GM23338 (cell line): Measurements from ENCODE around the gene GCN1. TPM values are rescaled to one million over a fixed set of nuclear protein-coding genes. Genes with fewer than 3 reads are reported as not detected.

Source experiments
- ATAC-seq: fragments of 200-7000 bp; cut with Tn5 transposase; 3 replicates; pipeline ENCODE4 v1.9.1; 2020
- DNase-seq: peaks from one replicate; pipeline ENCODE4 v3.0.0-alpha.2; 2015; ENCODE audit warnings: low spot score
- H2AFZ ChIP-seq: fragments of 200-600 bp; sonication (generic); 2 replicates; pipeline ENCODE4 v1.8.0; 2016; ENCODE audit warnings: antibody characterized with exemption, mild to moderate bottlenecking, moderate library complexity
- H3F3A ChIP-seq: fragments of 200-600 bp; sonication (generic); replicated peaks from 2 replicates; pipeline ENCODE4 v1.8.0; 2017; ENCODE audit warnings: antibody characterized with exemption, mixed run types, low read depth
- H3K27ac ChIP-seq: fragments of 200-600 bp; sonication (generic); 2 replicates; pipeline ENCODE4 v1.6.1; 2016; ENCODE audit warnings: low read depth
- H3K27me3 ChIP-seq: fragments of 200-600 bp; sonication (generic); 2 replicates; pipeline ENCODE4 v1.8.0; 2016; ENCODE audit warnings: mild to moderate bottlenecking, mixed run types, moderate library complexity; ENCODE audit not compliant: insufficient read depth
- H3K36me3 ChIP-seq: fragments of 200-600 bp; sonication (generic); 2 replicates; pipeline ENCODE4 v1.8.0; 2016; ENCODE audit warnings: mild to moderate bottlenecking; ENCODE audit not compliant: insufficient read depth
- H3K4me1 ChIP-seq: fragments of 200-600 bp; sonication (generic); 2 replicates; pipeline ENCODE4 v1.8.0; 2016; ENCODE audit warnings: mild to moderate bottlenecking, moderate library complexity; ENCODE audit not compliant: insufficient read depth
- H3K4me2 ChIP-seq: fragments of 200-600 bp; sonication (generic); 2 replicates; pipeline ENCODE4 v1.7.1; 2017; ENCODE audit warnings: mixed run types
- H3K4me3 ChIP-seq: fragments of 200-600 bp; sonication (generic); 2 replicates; pipeline ENCODE4 v1.6.1; 2016; ENCODE audit warnings: mixed run types
- H3K79me2 ChIP-seq: fragments of 200-600 bp; sonication (generic); replicated peaks from 2 replicates; pipeline ENCODE4 v1.8.0; 2017; ENCODE audit warnings: mild to moderate bottlenecking; ENCODE audit not compliant: insufficient read depth
- H3K9me2 ChIP-seq: fragments of 200-600 bp; sonication (generic); 2 replicates; pipeline ENCODE4 v1.8.0; 2017; ENCODE audit not compliant: insufficient read depth
- H4K20me1 ChIP-seq: fragments of 200-600 bp; sonication (generic); replicated peaks from 2 replicates; pipeline ENCODE4 v1.8.0; 2017; ENCODE audit warnings: mild to moderate bottlenecking; ENCODE audit not compliant: insufficient read depth
- H3K27ac Mint-ChIP-seq: 2 replicates; pipeline ENCODE4 v1.8.0; 2020; ENCODE audit warnings: inconsistent platforms, mild to moderate bottlenecking, moderate library complexity, mixed read lengths
- H3K27me3 Mint-ChIP-seq: 3 replicates; pipeline ENCODE4 v1.8.0; 2022; ENCODE audit warnings: low read depth, mild to moderate bottlenecking, moderate library complexity, mixed read lengths, inconsistent platforms; ENCODE audit not compliant: insufficient read depth, poor library complexity
- H3K36me3 Mint-ChIP-seq: 3 replicates; pipeline ENCODE4 v1.8.0; 2021; ENCODE audit warnings: low read depth, mild to moderate bottlenecking, inconsistent platforms, moderate library complexity, mixed read lengths
- H3K4me1 Mint-ChIP-seq: 3 replicates; pipeline ENCODE4 v1.8.0; 2020; ENCODE audit warnings: mild to moderate bottlenecking, inconsistent platforms, mixed read lengths
- H3K4me3 Mint-ChIP-seq: 3 replicates; pipeline ENCODE4 v1.8.0; 2021; ENCODE audit warnings: moderate library complexity, mild to moderate bottlenecking, inconsistent platforms, mixed read lengths
- H3K9me3 Mint-ChIP-seq: 3 replicates; pipeline ENCODE4 v1.8.0; 2020; ENCODE audit warnings: moderate library complexity, mild to moderate bottlenecking, inconsistent platforms, mixed read lengths
- CREB1 ChIP-seq: fragments of 250-450 bp; sonication (Bioruptor Pico); IDR thresholded peaks from 2 replicates; pipeline ENCODE4 v1.5.0; 2020; ENCODE audit warnings: low read depth, mild to moderate bottlenecking, moderate library complexity
- CTCF ChIP-seq, 2 experiments: fragments of 200-600 bp in 1 of 2; sonication (generic) in 1 of 2; conservative IDR thresholded peaks; 2 replicates each; pipeline versions ENCODE4 v1.5.1 to v1.6.1; 2016 to 2017; ENCODE audit warnings: antibody characterized with exemption in 2 of 2, low read depth in 2 of 2, mild to moderate bottlenecking in 2 of 2, moderate library complexity in 1 of 2
- EZH2 ChIP-seq: fragments of 200-600 bp; sonication (generic); IDR thresholded peaks from one replicate; pipeline ENCODE4 v1.8.0; 2017; ENCODE audit warnings: antibody characterized with exemption, mild to moderate bottlenecking, low read depth; ENCODE audit not compliant: unreplicated experiment
- EZH2phosphoT487 ChIP-seq: fragments of 200-600 bp; sonication (generic); IDR thresholded peaks from one replicate; pipeline ENCODE4 v1.8.1; 2018; ENCODE audit warnings: antibody characterized with exemption; ENCODE audit not compliant: unreplicated experiment
- JUNB ChIP-seq: IDR thresholded peaks from one replicate; pipeline ENCODE4 v1.6.1; 2016; ENCODE audit warnings: antibody characterized with exemption; ENCODE audit not compliant: unreplicated experiment
- NANOG ChIP-seq: IDR thresholded peaks from 2 replicates; pipeline ENCODE4 v1.6.1; 2016; ENCODE audit warnings: antibody characterized with exemption, borderline replicate concordance
- POLR2AphosphoS5 ChIP-seq: IDR thresholded peaks from 2 replicates; pipeline ENCODE4 v1.6.1; 2016; ENCODE audit warnings: antibody characterized with exemption, low read depth
- REST ChIP-seq: IDR thresholded peaks from one replicate; pipeline ENCODE4 v1.6.1; 2018; ENCODE audit warnings: antibody characterized with exemption; ENCODE audit not compliant: unreplicated experiment
- ZNF114 ChIP-seq: fragments of 250-450 bp; sonication (Bioruptor Pico); IDR thresholded peaks from 2 replicates; pipeline ENCODE4 v1.5.0; 2020; ENCODE audit warnings: mild to moderate bottlenecking, moderate library complexity
- ZNF331 ChIP-seq: fragments of 250-450 bp; sonication (Bioruptor Pico); IDR thresholded peaks from 2 replicates; pipeline ENCODE4 v1.5.0; 2020; ENCODE audit warnings: low read depth, mild to moderate bottlenecking, moderate library complexity
- polyA plus RNA-seq: library from polyadenylated mRNA; unstranded; fragments of >200 nt; fragmentation: Nextera tagmentation; extraction: Ambion mirVana; gene quantifications from 2 replicates; pipeline ENCODE4 v1.2.1, GENCODE V29; 2016
- total RNA-seq: library from RNA; depleted of rRNA; stranded (reverse); fragments of >200 nt; shearing (Covaris generic); gene quantifications from 2 replicates; pipeline ENCODE4 v1.2.3, GENCODE V29; 2014

The GCN1 gene
- total and polyA plus RNA-seq, 2 experiments from 2014 or later = 18.0 to 177 TPM

- Histone ChIP-seq H2AFZ (no peak overlapping the region), H3K4me3 (no peak overlapping the region), H3K9me2 (no peaks in the 10 kb centered on the region), H3K4me2 (no peak overlapping the region), H3K27ac (no peak overlapping the region), H3K36me3 (no peaks in the 10 kb centered on the region), H3K27me3 (no peaks in the 10 kb centered on the region), H3F3A (peaks cover 33% of the 10 kb centered on the region), H3K79me2 (no peaks in the 10 kb centered on the region), H4K20me1 (no peaks in the 10 kb centered on the region), H3K4me1 (peaks cover 43% of the 10 kb centered on the region)
- ATAC-seq = no peak
- DNase-seq = no peak
- H3K36me3 Mint-ChIP-seq = peaks cover 21% of the 10 kb centered on the region
- peaks cover 19% of the 10 kb centered on the region for H3K27me3 Mint-ChIP-seq
- H3K27ac Mint-ChIP-seq = no peak overlapping the region
- peaks cover 72% of the 10 kb centered on the region for H3K4me1 Mint-ChIP-seq
- H3K9me3 Mint-ChIP-seq = no peaks in the 10 kb centered on the region; the same call in 2 of the 3 replicates
- H3K4me3 Mint-ChIP-seq = no peak overlapping the region
- TF ChIP-seq REST = no peak
- TF ChIP-seq POLR2AphosphoS5 = no peak
- no peak for TF ChIP-seq ZNF331 (CRISPR knock-in tag)
- no peak for TF ChIP-seq NANOG
- no peak for TF ChIP-seq ZNF114 (CRISPR knock-in tag)
- TF ChIP-seq JUNB = no peak
- TF ChIP-seq CTCF (conservative IDR thresholded peaks at IDR 0.05; ENCODE audit: low read depth in 2 of 2) = no peak
- no peak for TF ChIP-seq CREB1
- no peak for TF ChIP-seq EZH2
These were observed 104.7 kb downstream of the GCN1 start for GRCh38 chr12:120089796-120090195.

- DNase-seq (no peak), ATAC-seq (no peak)
- no peak overlapping the region for H2AFZ ChIP-seq
- peaks cover 36% of the 10 kb centered on the region for H3K4me1 ChIP-seq
- H3K27me3 Mint-ChIP-seq = peaks cover 19% of the 10 kb centered on the region
- peaks cover 26% of the 10 kb centered on the region for H3K36me3 Mint-ChIP-seq
- H3K4me3 ChIP-seq = no peak overlapping the region
- H4K20me1 ChIP-seq = no peaks in the 10 kb centered on the region
- H3K9me2 ChIP-seq = no peaks in the 10 kb centered on the region
- no peaks in the 10 kb centered on the region for H3K79me2 ChIP-seq
- H3K36me3 ChIP-seq = no peaks in the 10 kb centered on the region
- no peaks in the 10 kb centered on the region; the same call in 2 of the 3 replicates for H3K9me3 Mint-ChIP-seq
- no peak overlapping the region for H3K27ac Mint-ChIP-seq
- no peaks in the 10 kb centered on the region for H3K27me3 ChIP-seq
- H3K4me1 Mint-ChIP-seq = peaks cover 67% of the 10 kb centered on the region
- H3K4me2 ChIP-seq = no peak overlapping the region
- no peak overlapping the region for H3K4me3 Mint-ChIP-seq
- peaks cover 28% of the 10 kb centered on the region for H3F3A ChIP-seq
- 0 out of 2 replicates have a peak overlapping the region, but pooled peaks have one; percentile 32 for H3K27ac ChIP-seq
- TF ChIP-seq CTCF (conservative IDR thresholded peaks at IDR 0.05; ENCODE audit: low read depth in 2 of 2) (no peak), EZH2phosphoT487 (no peak)
These were observed 105.4 kb downstream of the GCN1 start for GRCh38 chr12:120089105-120089504.
